ENCODE results near the gene SLC44A3.

Gene SLC44A3, protein sequence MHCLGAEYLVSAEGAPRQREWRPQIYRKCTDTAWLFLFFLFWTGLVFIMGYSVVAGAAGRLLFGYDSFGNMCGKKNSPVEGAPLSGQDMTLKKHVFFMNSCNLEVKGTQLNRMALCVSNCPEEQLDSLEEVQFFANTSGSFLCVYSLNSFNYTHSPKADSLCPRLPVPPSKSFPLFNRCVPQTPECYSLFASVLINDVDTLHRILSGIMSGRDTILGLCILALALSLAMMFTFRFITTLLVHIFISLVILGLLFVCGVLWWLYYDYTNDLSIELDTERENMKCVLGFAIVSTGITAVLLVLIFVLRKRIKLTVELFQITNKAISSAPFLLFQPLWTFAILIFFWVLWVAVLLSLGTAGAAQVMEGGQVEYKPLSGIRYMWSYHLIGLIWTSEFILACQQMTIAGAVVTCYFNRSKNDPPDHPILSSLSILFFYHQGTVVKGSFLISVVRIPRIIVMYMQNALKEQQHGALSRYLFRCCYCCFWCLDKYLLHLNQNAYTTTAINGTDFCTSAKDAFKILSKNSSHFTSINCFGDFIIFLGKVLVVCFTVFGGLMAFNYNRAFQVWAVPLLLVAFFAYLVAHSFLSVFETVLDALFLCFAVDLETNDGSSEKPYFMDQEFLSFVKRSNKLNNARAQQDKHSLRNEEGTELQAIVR

DNA sequence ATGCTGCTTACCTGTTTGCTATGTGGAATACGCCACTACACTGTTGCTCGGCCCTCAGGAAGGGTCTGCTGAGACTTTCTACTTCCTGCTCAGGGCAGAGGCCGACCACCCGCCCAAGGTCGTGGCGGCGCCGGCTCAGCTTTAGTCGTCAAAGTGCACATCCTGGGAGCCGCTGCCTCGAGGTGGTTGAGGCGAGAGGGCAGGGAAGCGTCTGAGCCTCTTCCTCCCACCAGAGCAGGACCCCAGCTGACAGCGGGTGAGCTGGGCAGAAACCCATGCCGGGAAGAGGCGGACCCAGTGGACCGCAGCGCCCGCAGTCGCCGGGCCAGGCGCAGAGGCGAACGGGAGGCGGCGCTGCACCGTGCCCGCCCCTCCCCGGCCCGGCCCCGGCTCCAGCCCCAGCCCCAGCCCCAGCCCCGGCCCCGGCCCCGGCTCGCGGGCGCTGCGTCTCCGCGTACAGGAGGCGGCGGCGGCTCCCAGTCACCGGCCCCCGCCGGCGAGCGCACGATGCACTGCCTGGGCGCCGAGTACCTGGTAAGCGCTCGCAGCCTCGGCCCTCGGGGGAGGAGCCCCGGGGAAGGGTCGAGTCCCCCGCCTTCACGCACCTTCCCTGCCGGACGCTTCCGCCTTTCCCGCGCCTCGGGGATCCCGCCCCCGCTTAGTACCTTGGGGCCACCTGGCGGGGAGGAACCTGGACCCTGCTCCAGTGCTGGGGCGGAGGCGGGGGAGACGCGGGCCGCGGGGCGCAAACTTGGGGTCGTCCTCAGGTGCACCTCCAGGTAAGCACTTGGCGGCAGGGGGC, at the start of gene SLC44A3:
Gene SLC44A3, plus strand, starts transcription at position 413 of the 802 bp plus-strand sequence. Its CDS starts 95 bp downstream, at position 508.
- no peak for DNase-seq

- no peak for DNase-seq
Measured at GRCh38 chr1:94772230-94772641, 47.9 kb upstream of the SLC44A3 start.

DNA sequence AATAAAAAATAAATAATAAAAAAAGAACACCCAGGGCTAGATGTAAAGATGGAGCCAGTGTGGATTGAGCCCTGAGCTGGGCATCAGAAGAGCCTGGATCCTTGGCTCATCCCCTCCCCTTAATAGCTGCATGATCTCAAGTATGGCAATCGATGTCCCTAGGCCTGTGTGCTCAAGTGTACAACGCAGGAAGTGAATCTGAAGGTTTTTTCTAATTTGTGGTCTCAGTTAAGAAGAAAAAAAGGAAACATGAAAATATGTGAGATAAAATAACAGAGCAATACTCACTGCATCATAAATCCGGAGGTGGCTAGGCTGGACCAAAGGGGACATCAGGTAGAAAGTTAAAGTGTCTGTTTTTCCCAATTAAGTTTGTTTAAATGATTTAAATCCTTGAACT, 47.3 kb upstream of the SLC44A3 start:
- no peak for DNase-seq

DNA sequence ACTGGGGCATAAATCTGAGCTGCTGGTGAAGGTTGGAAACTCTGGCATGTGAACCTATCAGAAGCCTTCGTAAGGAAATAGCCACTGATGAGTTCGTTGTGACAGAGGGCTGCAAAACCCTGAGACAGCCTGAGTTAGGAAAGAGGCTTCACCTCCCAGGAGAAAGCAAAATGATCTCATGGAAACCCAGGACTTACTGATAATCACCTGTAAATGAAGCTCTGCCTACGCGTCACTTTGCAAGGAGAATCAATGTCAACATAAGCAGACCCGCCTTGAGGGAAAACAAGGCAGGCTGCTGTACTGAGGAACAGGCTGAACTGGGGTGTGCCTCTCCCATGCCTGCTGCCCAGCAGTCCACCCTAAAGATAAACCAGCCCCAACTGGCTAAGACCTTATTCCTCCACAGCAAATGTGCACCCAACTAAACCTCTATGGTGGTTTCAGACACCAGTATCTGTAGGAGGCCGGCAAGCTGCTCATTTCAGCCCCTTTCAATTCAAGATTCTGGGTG, 46.8 kb upstream of the SLC44A3 start:
- DNase-seq = no peak

DNA sequence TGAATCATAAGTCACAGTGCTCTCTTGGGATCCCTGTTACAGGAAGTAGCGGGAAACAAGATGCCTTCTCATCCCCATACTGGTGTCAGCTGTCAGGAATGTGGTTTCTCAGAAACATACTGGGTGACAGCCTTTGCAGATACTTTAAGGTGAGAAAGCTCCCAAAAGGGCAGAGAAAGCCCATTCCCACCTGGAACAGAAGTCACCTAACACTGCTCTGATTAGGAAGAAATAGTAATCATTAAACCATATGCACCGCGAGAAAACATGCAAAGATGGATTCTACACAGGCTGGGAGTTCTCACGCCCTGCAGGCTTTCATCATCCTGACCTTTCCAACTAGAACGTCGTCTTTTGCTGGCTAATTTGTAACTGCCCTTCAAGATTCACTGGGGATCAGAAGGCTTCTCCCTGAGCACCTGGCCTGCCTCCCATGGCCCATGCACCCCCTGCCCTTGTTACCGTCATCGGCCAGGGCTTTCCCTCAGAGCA, 46.2 kb upstream of the SLC44A3 start:
- no peak for DNase-seq

- no peak for DNase-seq
Measured at GRCh38 chr1:94776474-94776873, 43.7 kb upstream of the SLC44A3 start.

DNA sequence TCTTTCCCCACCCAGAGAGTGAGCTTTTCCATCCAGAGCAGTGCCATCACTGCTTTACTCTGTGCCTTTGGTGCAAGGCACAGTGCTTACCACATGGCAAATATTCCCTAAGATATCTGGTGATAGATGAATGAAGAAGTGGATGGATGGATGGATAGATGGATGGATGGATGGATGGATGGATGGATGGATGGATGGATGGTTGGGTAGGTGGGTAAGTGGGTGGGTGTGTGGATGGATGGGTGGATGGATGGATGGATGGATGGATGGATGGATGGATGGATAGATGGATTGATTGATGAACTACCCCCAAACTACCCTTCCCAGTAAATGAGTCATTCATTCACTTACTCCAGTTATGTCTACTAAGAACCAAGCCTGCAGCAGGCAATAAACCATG, 42.9 kb upstream of the SLC44A3 start:
- DNase-seq = no peak

DNA sequence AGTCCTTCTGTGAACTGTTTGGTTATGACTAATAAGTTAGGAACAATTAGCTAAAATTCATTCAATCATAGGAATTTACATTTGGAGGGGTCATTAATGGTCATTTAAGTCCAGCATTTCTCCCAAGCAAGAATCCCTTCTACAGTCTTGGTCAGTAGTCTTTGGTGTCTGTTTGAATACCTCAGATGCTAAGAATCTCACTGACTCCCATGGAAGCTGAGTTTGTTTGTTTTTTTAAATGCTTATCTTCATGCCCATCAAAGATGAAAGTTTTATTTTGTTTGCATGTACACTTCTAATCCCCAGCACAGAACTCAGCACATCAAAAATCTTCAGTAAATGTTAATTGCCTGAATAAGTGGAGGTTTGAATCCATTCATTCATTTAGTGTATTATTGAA, 41.3 kb upstream of the SLC44A3 start:
- DNase-seq = no peak

DNA sequence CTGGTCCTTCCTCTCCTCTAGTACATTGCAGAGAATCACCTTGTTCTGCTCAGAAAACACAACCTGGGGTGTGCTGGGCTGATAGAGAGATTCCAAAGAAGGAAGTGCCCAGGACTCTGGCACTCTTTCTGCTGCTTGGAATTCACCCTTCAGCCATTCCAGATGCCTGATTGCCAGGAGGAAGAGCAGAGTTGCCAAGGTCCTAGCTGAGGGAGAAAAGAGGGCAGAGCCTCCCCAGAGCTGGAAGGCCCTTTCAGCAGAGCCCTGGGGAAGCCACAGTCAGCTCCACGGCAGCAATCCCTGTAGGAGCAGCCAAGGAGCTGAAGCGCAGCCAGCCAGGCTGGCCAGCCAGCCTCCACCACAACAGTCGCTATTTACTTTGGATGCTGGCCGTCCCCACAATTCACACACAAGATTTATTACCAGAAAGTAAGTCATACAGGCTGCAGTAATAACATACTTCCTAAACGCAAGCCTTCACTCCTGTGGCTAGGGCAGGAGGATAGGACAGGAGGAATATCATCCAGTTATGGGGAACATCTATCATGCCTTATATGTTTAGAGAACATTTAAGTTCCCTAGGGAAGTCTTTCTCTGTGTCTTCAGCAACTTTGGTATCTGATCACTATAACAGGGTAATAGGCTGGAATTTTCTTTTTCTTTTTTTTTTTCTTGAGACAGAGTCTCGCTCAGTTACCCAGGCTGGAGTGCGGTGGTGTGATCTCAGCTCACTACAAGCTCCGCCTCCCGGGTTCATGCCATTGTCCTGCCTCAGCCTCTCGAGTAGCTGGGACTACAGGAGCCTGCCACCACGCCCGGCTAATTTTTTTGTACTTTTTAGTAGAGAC, 36.6 kb upstream of the SLC44A3 start:
- DNase-seq = peak; percentile 45

DNA sequence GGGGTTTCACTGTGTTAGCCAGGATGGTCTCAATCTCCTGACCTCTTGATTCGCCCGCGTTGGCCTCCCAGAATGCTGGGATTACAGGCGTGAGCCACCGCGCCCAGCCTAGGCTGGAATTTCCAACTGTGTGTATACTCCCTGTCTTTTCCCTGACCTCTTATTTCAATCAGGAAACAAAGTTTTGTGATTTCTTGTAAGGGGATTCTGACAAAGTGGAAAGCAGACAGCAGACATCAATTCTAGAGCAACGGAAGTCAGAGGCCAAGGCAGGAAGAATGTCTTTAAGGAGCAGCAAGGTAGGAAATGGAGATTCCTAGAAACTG, 36.0 kb upstream of the SLC44A3 start:
- DNase-seq = no peak

GRCh38 chr1:94787691-94788090, 32.5 kb upstream of the SLC44A3 start:
- no peak for DNase-seq

- DNase-seq = no peak
Measured at GRCh38 chr1:94790246-94790645, 29.9 kb upstream of the SLC44A3 start.

DNA sequence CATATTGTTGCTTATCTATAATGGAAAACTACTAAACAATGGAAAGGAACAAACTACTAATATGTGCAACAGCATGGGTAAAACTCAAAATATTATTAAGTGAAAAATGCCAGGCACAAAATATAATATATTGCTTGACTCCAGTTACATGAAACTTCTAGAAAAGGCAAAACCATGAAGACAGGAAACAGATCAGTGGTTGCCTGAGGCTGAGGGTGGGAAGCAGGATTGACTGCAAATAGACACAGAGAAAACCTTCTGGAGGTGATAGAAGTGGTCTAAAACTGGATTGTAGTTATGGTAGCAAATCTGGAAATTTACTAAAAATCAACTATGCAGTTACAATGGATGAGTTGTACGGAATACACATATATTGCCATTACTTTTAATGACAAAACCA, 29.5 kb upstream of the SLC44A3 start:
- no peak for DNase-seq

DNA sequence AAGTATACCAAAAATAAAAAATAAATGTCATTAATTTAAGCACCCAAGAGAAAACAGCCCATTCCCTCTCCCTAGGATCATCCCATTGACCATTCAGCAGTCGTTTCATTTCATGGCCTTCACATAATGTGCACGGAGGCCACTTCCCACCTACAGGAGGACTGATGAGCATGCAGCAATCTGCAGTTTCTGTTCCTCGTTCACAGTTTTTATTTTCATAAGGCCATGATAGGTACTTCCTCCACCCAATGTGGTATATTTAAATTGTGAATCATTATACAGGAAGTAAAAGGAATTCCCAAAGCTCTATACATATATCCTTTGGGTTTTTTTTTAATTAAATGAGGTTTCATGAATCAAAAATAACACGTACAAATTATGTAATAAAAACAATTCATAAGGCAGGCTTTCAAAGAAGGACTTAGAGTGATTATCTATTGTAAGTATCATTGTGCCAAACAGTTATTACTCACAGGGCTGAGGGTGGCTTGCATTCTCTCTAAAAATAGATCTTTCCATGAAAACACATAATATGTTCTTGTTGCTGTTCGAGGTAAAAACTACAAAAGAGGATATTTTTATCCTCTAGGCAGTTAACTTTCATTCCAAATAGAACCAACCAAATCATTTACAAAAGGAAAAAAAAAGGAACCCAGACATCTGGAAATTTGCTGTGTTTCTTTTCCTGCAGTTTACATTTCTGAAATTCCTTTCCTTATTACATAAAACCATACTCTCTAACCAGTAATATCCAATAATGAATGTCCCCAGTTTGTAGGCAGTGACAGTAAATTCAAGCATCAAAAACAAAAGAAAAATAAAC, 27.5 kb upstream of the SLC44A3 start:
- peak; percentile 28 for DNase-seq

- no peak for DNase-seq
Measured at GRCh38 chr1:94793296-94793656, 26.9 kb upstream of the SLC44A3 start.

- no peak for DNase-seq
Measured at GRCh38 chr1:94795434-94795833, 24.7 kb upstream of the SLC44A3 start.

- no peak for DNase-seq
Measured at GRCh38 chr1:94796266-94796665, 23.9 kb upstream of the SLC44A3 start.

- DNase-seq = no peak
Measured at GRCh38 chr1:94797291-94797690, 22.9 kb upstream of the SLC44A3 start.

- no peak for DNase-seq
Measured at GRCh38 chr1:94798054-94798453, 22.1 kb upstream of the SLC44A3 start.

DNA sequence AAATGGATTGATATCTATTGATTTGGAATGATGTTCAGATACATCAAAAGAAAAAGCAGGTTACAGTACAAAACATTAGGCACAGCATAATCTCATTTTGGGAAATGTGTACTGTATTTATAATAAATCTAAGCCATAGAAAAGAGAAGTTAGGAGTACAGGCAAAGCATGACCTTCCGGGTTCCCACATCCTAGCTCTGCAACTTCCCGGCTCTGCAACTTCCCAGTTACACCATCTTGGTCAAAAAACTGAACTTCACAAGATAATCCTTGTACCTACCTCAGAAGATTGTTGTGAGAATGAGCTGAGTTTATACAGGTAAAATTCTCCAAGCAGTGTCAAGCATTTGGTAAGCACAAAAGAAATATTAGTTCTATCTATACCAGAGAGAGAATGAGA, 21.7 kb upstream of the SLC44A3 start:
- DNase-seq = no peak

GRCh38 chr1:94799206-94799605, 21.0 kb upstream of the SLC44A3 start:
- DNase-seq = no peak
